ENCODE measurements around the gene TOX3.

TOX3 gene

GRCh38 chr16:52489894-52490293 is 57.0 kb downstream of the TOX3 start:
- no peak for DNase-seq

GRCh38 chr16:52488837-52489289 is 58.1 kb downstream of the TOX3 start:
- no peak for DNase-seq

GRCh38 chr16:52487849-52488457 is 59.0 kb downstream of the TOX3 start:
- no peak for DNase-seq

- DNase-seq, result no peak
These were observed 66.7 kb downstream of the TOX3 start for GRCh38 chr16:52480237-52480636.

- DNase-seq, result no peak
These were observed 70.8 kb downstream of the TOX3 start for GRCh38 chr16:52476111-52476510.

GRCh38 chr16:52474679-52475078 is 72.3 kb downstream of the TOX3 start:
- DNase-seq, result no peak

GRCh38 chr16:52473096-52473495 is 73.8 kb downstream of the TOX3 start:
- no peak for DNase-seq

GRCh38 chr16:52471650-52472370 is 75.1 kb downstream of the TOX3 start:
- DNase-seq, result no peak

- no peak for DNase-seq
These were observed 76.4 kb downstream of the TOX3 start for GRCh38 chr16:52470585-52470984.

- no peak for DNase-seq
These were observed 77.2 kb downstream of the TOX3 start for GRCh38 chr16:52469775-52470174.

- no peak for DNase-seq
These were observed 77.9 kb downstream of the TOX3 start for GRCh38 chr16:52469091-52469490.

- DNase-seq, result no peak
These were observed 79.2 kb downstream of the TOX3 start for GRCh38 chr16:52467753-52468152.

GRCh38 chr16:52466994-52467393 is 79.9 kb downstream of the TOX3 start:
- DNase-seq, result no peak

- no peak for DNase-seq
These were observed 81.2 kb downstream of the TOX3 start for GRCh38 chr16:52465711-52466267.

GRCh38 chr16:52463904-52464303 is 83.0 kb downstream of the TOX3 start:
- no peak for DNase-seq

- DNase-seq, result no peak
These were observed 84.1 kb downstream of the TOX3 start for GRCh38 chr16:52462816-52463215.

GRCh38 chr16:52460639-52461178 is 86.2 kb downstream of the TOX3 start:
- DNase-seq, result no peak

GRCh38 chr16:52456368-52456767 is 90.6 kb downstream of the TOX3 start:
- no peak for DNase-seq

- DNase-seq, result no peak
These were observed 91.2 kb downstream of the TOX3 start for GRCh38 chr16:52455549-52456277.

GRCh38 chr16:52453644-52454043 is 93.3 kb downstream of the TOX3 start:
- DNase-seq, result no peak

GRCh38 chr16:52451971-52452421 is 94.9 kb downstream of the TOX3 start:
- DNase-seq, result no peak

- DNase-seq, result no peak
These were observed 96.0 kb downstream of the TOX3 start for GRCh38 chr16:52450916-52451315.

GRCh38 chr16:52450241-52450640 is 96.7 kb downstream of the TOX3 start:
- DNase-seq, result no peak

Measured in cortex of kidney (tissue), 1 donor.